NCI-H1436 (cell line): ENCODE measurements around the gene MYH9.
A peak's percentile ranks its signal among the peaks of the same experiment; 100 is the strongest.
"Not testable (repeated sequence)": the region's sequence is repeated elsewhere in the genome, so short reads cannot be mapped to it uniquely, and the experiment has no call there.

ENCODE experiments used
- DNase-seq: peaks from one replicate; lab custom pipeline; 2025; lab: John Stamatoyannopoulos, UW

MYH9 gene

GRCh38 chr22:36291831-36292740, 95.7 kb downstream of the MYH9 start:
- no peak for DNase-seq

GRCh38 chr22:36290391-36291075, 97.2 kb downstream of the MYH9 start:
- DNase-seq = not testable (repeated sequence)

GRCh38 chr22:36289948-36290371, 97.8 kb downstream of the MYH9 start:
- DNase-seq = not testable (repeated sequence)

- no peak for DNase-seq
Observed at GRCh38 chr22:36289406-36289870, 98.3 kb downstream of the MYH9 start.

GRCh38 chr22:36288571-36289405, 99.0 kb downstream of the MYH9 start:
- no peak for DNase-seq

- DNase-seq = no peak
Observed at GRCh38 chr22:36287881-36288515, 99.8 kb downstream of the MYH9 start.

GRCh38 chr22:36286096-36286957, 101.4 kb downstream of the MYH9 start:
- peak; percentile 50 for DNase-seq

GRCh38 chr22:36285545-36285944, 102.2 kb downstream of the MYH9 start:
- DNase-seq = no peak

- DNase-seq = no peak
Observed at GRCh38 chr22:36285017-36285416, 102.8 kb downstream of the MYH9 start.

- no peak for DNase-seq
Observed at GRCh38 chr22:36284171-36284571, 103.6 kb downstream of the MYH9 start.

- no peak for DNase-seq
Observed at GRCh38 chr22:36282328-36282831, 105.4 kb downstream of the MYH9 start.

- DNase-seq = no peak
Observed at GRCh38 chr22:36281781-36282327, 105.9 kb downstream of the MYH9 start.

GRCh38 chr22:36280379-36280778, 107.4 kb downstream of the MYH9 start:
- DNase-seq = no peak

GRCh38 chr22:36279219-36279666, 108.5 kb downstream of the MYH9 start:
- DNase-seq = no peak

- peak; percentile 46 for DNase-seq
Observed at GRCh38 chr22:36277482-36278291, 110.1 kb downstream of the MYH9 start.

GRCh38 chr22:36274531-36274930, 113.2 kb downstream of the MYH9 start:
- DNase-seq = no peak

- DNase-seq = not testable (repeated sequence)
Observed at GRCh38 chr22:36271951-36272350, 115.8 kb downstream of the MYH9 start.

GRCh38 chr22:36271231-36271630, 116.5 kb downstream of the MYH9 start:
- DNase-seq = not testable (repeated sequence)

- DNase-seq = no peak
Observed at GRCh38 chr22:36267896-36268485, 119.8 kb downstream of the MYH9 start.
